GM12878 (cell line): ENCODE results near the gene TNFRSF14. TPM values are rescaled to one million over a fixed set of nuclear protein-coding genes. Genes with fewer than 3 reads are reported as not detected.

Source experiments
- ATAC-seq: fragments of 200-7000 bp; cut with Tn5 transposase; 3 replicates; pipeline ENCODE4 v1.9.1; 2020; ENCODE audit warnings: mild to moderate bottlenecking, moderate library complexity
- BruUV-seq: library from RNA; stranded (reverse); fragments of 400-500 nt; replicated peaks from 2 replicates; lab custom pipeline; 2021; lab: Mats Ljungman, UMichigan
- CTCF ChIA-PET: fragments of 300-600 bp; sonication (Branson Sonifier 250); formaldehyde crosslinking; extraction: SDS; loops from one replicate; lab custom pipeline; 2021; ENCODE audit warnings: inconsistent platforms; lab: Yijun Ruan, JAX
- POLR2A ChIA-PET: fragments of 350-600 bp; formaldehyde crosslinking; extraction: SDS; loops from one replicate; lab custom pipeline; 2021; ENCODE audit warnings: inconsistent platforms; lab: Charles Lee
- RAD21 ChIA-PET: fragments of 300-600 bp; sonication (Branson Sonifier 250); formaldehyde crosslinking; loops from one replicate; lab custom pipeline; 2023; ENCODE audit warnings: antibody characterized with exemption; ENCODE audit not compliant: unreplicated experiment; lab: Charles Lee
- SMC1A ChIA-PET: fragments of 300-600 bp; sonication (Branson Sonifier 250); formaldehyde crosslinking; loops from one replicate; lab custom pipeline; 2023; ENCODE audit not compliant: unreplicated experiment, uncharacterized antibody; lab: Charles Lee
- DNase-seq: peaks from one replicate; pipeline ENCODE4 v3.0.0-alpha.2; 2011; ENCODE audit warnings: low read depth, low spot score
- FAIRE-seq: peaks from 3 replicates; lab custom pipeline; 2011; peaks lifted over from hg19 to GRCh38; lab: Jason Lieb, UNC
- H2AFZ ChIP-seq: 2 replicates; pipeline ENCODE4 v1.6.0; 2011; ENCODE audit warnings: low read depth, low read length, control low read depth; ENCODE audit not compliant: control insufficient read depth
- H3K27ac ChIP-seq: 2 replicates; pipeline ENCODE4 v1.5.1; 2011; ENCODE audit warnings: control low read depth; ENCODE audit not compliant: control insufficient read depth, insufficient read depth
- H3K27me3 ChIP-seq, 2 experiments: replicated peaks in 1 of 2; 2 replicates each; pipeline versions ENCODE4 v1.6.0 to v1.6.1; 2011; ENCODE audit warnings: low read length in 1 of 2; ENCODE audit not compliant: control insufficient read depth in 2 of 2, insufficient read depth in 2 of 2
- H3K36me3 ChIP-seq, 2 experiments: 2 replicates each; pipeline ENCODE4 v1.5.1; 2011; ENCODE audit warnings: low read length in 1 of 2; ENCODE audit not compliant: control insufficient read depth in 2 of 2, insufficient read depth in 2 of 2
- H3K4me1 ChIP-seq: 2 replicates; pipeline ENCODE4 v1.6.1; 2011; ENCODE audit warnings: mild to moderate bottlenecking, low read length, moderate library complexity, mixed read lengths; ENCODE audit not compliant: control insufficient read depth, insufficient read depth
- H3K4me2 ChIP-seq: 2 replicates; pipeline ENCODE4 v1.6.0; 2011; ENCODE audit warnings: control low read depth; ENCODE audit not compliant: control insufficient read depth, insufficient read depth
- H3K4me3 ChIP-seq: fragments of 200-600 bp; sonication (generic); 2 replicates; pipeline ENCODE4 v1.5.1; 2016
- H3K79me2 ChIP-seq: 2 replicates; pipeline ENCODE4 v1.6.0; 2011; ENCODE audit warnings: low read length; ENCODE audit not compliant: control insufficient read depth, insufficient read depth
- H3K9ac ChIP-seq: 2 replicates; pipeline ENCODE4 v1.8.0; 2011; ENCODE audit warnings: low read length, control low read depth, mixed read lengths; ENCODE audit not compliant: control insufficient read depth, insufficient read depth
- H3K9me3 ChIP-seq: replicated peaks from 3 replicates; pipeline ENCODE4 v1.5.1; 2011; ENCODE audit warnings: mild to moderate bottlenecking, low read length; ENCODE audit not compliant: control insufficient read depth, insufficient read depth
- H4K20me1 ChIP-seq: 2 replicates; pipeline ENCODE4 v1.6.0; 2011; ENCODE audit not compliant: control insufficient read depth, insufficient read depth
- CHD4 ChIP-seq: fragments of 200-600 bp; sonication (generic); IDR thresholded peaks from 2 replicates; pipeline ENCODE4 v1.6.1; 2016; ENCODE audit warnings: mild to moderate bottlenecking
- FOXM1 ChIP-seq: IDR thresholded peaks from 2 replicates; pipeline ENCODE4 v1.6.1; 2012; ENCODE audit warnings: low read depth, mild to moderate bottlenecking, inconsistent platforms, low read length, moderate library complexity
- IKZF1 ChIP-seq: fragments of 450-650 bp; conservative IDR thresholded peaks from 2 replicates; pipeline ENCODE4 v1.6.1; 2017; ENCODE audit warnings: antibody characterized with exemption, mild to moderate bottlenecking
- RCOR1 ChIP-seq: conservative IDR thresholded peaks from 2 replicates; pipeline ENCODE4 v1.6.1; 2012; ENCODE audit warnings: low read depth, low read length, improper control_type of control experiment
- SIX5 ChIP-seq: IDR thresholded peaks from 2 replicates; pipeline ENCODE4 v1.6.1; 2011; ENCODE audit warnings: mild to moderate bottlenecking, low read depth, low read length, moderate library complexity; ENCODE audit not compliant: severe bottlenecking
- SMAD1 ChIP-seq: fragments of 450-650 bp; IDR thresholded peaks from 2 replicates; pipeline ENCODE4 v1.6.1; 2018; ENCODE audit warnings: mild to moderate bottlenecking, low read depth; ENCODE audit not compliant: partially characterized antibody
- TCF12 ChIP-seq: IDR thresholded peaks from 2 replicates; pipeline ENCODE4 v1.6.1; 2011; ENCODE audit warnings: low read depth, mild to moderate bottlenecking, low read length
- TCF7 ChIP-seq: IDR thresholded peaks from 2 replicates; pipeline ENCODE4 v1.6.1; 2014; ENCODE audit warnings: antibody characterized with exemption, borderline replicate concordance
- ZBED1 ChIP-seq: IDR thresholded peaks from 2 replicates; pipeline ENCODE4 v1.6.1; 2016; ENCODE audit warnings: borderline replicate concordance
- ZNF24 ChIP-seq: fragments of 450-650 bp; IDR thresholded peaks from 2 replicates; pipeline ENCODE4 v1.6.1; 2017; ENCODE audit warnings: antibody characterized with exemption, mild to moderate bottlenecking
- WGBS: methylation state at CpG from one replicate; pipeline ENCODE4 v1.1.6; 2016; ENCODE audit warnings: low lambda C conversion rate; ENCODE audit not compliant: insufficient replicate concordance, insufficient coverage; ENCODE audit errors: missing lambda C conversion rate; 5-methylcytosine and 5-hydroxymethylcytosine counted together
- in situ Hi-C: fragments of 300-500 bp; cut with MboI; formaldehyde crosslinking; loops from 9 replicates; pipeline ENCODE4 v1.14.3; 2018; ENCODE audit warnings: mixed read lengths
- intact Hi-C: fragments of 100-400 bp; cut with micrococcal nuclease; formaldehyde crosslinking; loops from one replicate; pipeline ENCODE4 v1.14.2; 2022; ENCODE audit not compliant: unreplicated experiment
- polyA plus RNA-seq, 11 experiments: library from polyadenylated mRNA; depleted of rRNA in 4 of 11; unstranded in 6 of 11; stranded (reverse) in 5 of 11; fragments of >200 nt; fragmentation: Nextera tagmentation in 4 of 11; fragmentation: Illumina TruSeq in 1 of 11; extraction: Ambion mirVana in 4 of 11; extraction: Trizol in 1 of 11; gene quantifications; 1 replicate in 1 of 11; 2 replicates in 10 of 11; pipeline versions ENCODE4 v1.2.1 to v1.2.3, GENCODE V29; 2011 to 2016; ENCODE audit warnings: inconsistent platforms in 2 of 11, missing spikeins in 2 of 11, low read depth in 1 of 11
- total RNA-seq, 4 experiments: library from RNA; depleted of rRNA in 3 of 4; stranded (reverse); fragments of >200 nt in 3 of 4; fragmentation: Illumina TruSeq in 1 of 4; extraction: Trizol in 1 of 4; gene quantifications; 2 replicates each; pipeline versions ENCODE4 v1.2.1 to v1.2.3, GENCODE V29; 2013 to 2021
- TF ChIP-seq, protein P1 (sequence below): fragments of 450-650 bp; IDR thresholded peaks from 2 replicates; pipeline ENCODE4 v1.6.1; 2017; ENCODE audit warnings: low read depth, mild to moderate bottlenecking, moderate library complexity
- TF ChIP-seq, protein P2 (sequence below): fragments of 450-650 bp; IDR thresholded peaks from 2 replicates; pipeline ENCODE4 v1.6.1; 2018; ENCODE audit warnings: borderline replicate concordance, mild to moderate bottlenecking; ENCODE audit not compliant: partially characterized antibody
- TF ChIP-seq, protein P3 (sequence below): fragments of 450-650 bp; IDR thresholded peaks from 2 replicates; pipeline ENCODE4 v1.6.1; 2014; ENCODE audit warnings: mild to moderate bottlenecking
- TF ChIP-seq, protein P4 (sequence below): IDR thresholded peaks from 2 replicates; pipeline ENCODE4 v1.6.1; 2012; ENCODE audit warnings: low read depth, low read length, improper control_type of control experiment

The TNFRSF14 gene
- total and polyA plus RNA-seq, 10 of the 15 experiments (the other 5 are each of a cell fraction or from before 2014, with no cell fraction given), result 0.43 to 114 (median 41.5) TPM

DNA sequence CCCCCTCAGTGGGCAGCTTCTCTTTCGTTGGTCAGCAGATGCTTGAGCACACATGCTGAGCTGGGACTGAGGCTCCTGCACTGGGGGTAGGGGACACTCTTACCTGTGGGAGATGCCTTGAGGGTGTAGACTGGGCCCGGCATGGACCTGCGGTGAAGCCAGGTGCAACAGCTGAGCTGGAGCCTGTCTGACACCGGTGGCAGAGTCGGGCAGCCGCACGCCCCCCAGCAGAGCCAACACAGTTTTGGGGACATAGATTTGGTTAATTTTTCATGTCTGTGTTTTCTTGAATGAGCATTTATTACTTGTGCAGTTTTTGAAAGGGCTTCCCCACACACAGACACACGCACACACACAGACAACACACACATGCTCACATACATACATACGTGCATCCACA, 20.2 kb upstream of the TNFRSF14 start:
- Histone ChIP-seq H3K27ac (no peak overlapping the region), H3K4me1 (peaks cover 1% of the 10 kb centered on the region; the same call in 1 of the 2 replicates), H3K9me3 (no peaks in the 10 kb centered on the region), H4K20me1 (no peaks in the 10 kb centered on the region), H3K4me2 (no peak overlapping the region), H3K9ac (no peak overlapping the region), H3K4me3 (no peak overlapping the region), H3K27me3 (peaks cover 4 to 6% of the 10 kb centered on the region in 2 experiments; a peak in 3 of 4 replicates), H3K36me3 (no peaks in the 10 kb centered on the region), H2AFZ (no peak overlapping the region), H3K79me2 (no peaks in the 10 kb centered on the region)
- TF ChIP-seq TCF7 (no peak), RCOR1 (no peak), ZNF24 (no peak), IKZF1 (no peak), SIX5 (no peak), TCF12 (no peak), CHD4 (no peak), FOXM1 (no peak), SMAD1 (no peak), ZBED1 (no peak)
- TF ChIP-seq, protein P1, sequence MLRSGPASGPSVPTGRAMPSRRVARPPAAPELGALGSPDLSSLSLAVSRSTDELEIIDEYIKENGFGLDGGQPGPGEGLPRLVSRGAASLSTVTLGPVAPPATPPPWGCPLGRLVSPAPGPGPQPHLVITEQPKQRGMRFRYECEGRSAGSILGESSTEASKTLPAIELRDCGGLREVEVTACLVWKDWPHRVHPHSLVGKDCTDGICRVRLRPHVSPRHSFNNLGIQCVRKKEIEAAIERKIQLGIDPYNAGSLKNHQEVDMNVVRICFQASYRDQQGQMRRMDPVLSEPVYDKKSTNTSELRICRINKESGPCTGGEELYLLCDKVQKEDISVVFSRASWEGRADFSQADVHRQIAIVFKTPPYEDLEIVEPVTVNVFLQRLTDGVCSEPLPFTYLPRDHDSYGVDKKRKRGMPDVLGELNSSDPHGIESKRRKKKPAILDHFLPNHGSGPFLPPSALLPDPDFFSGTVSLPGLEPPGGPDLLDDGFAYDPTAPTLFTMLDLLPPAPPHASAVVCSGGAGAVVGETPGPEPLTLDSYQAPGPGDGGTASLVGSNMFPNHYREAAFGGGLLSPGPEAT, result no peak
- TF ChIP-seq, protein P2, sequence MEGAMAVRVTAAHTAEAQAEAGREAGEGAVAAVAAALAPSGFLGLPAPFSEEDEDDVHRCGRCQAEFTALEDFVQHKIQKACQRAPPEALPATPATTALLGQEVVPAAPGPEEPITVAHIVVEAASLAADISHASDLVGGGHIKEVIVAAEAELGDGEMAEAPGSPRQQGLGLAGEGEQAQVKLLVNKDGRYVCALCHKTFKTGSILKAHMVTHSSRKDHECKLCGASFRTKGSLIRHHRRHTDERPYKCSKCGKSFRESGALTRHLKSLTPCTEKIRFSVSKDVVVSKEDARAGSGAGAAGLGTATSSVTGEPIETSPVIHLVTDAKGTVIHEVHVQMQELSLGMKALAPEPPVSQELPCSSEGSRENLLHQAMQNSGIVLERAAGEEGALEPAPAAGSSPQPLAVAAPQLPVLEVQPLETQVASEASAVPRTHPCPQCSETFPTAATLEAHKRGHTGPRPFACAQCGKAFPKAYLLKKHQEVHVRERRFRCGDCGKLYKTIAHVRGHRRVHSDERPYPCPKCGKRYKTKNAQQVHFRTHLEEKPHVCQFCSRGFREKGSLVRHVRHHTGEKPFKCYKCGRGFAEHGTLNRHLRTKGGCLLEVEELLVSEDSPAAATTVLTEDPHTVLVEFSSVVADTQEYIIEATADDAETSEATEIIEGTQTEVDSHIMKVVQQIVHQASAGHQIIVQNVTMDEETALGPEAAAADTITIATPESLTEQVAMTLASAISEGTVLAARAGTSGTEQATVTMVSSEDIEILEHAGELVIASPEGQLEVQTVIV, result no peak
- TF ChIP-seq, protein P3, sequence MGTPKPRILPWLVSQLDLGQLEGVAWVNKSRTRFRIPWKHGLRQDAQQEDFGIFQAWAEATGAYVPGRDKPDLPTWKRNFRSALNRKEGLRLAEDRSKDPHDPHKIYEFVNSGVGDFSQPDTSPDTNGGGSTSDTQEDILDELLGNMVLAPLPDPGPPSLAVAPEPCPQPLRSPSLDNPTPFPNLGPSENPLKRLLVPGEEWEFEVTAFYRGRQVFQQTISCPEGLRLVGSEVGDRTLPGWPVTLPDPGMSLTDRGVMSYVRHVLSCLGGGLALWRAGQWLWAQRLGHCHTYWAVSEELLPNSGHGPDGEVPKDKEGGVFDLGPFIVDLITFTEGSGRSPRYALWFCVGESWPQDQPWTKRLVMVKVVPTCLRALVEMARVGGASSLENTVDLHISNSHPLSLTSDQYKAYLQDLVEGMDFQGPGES, result no peak
- TF ChIP-seq, protein P4, sequence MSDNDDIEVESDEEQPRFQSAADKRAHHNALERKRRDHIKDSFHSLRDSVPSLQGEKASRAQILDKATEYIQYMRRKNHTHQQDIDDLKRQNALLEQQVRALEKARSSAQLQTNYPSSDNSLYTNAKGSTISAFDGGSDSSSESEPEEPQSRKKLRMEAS, result no peak
- intact Hi-C loops (no loop called here), in situ Hi-C loops (no loop called here)
- POLR2A ChIA-PET, result no interaction called here
- CTCF ChIA-PET, result no interaction called here
- WGBS, result 50% methylated on average over 9 of the region's 9 CpGs
- SMC1A ChIA-PET, result no interaction called here
- ATAC-seq (no peak), FAIRE-seq (no peak), DNase-seq (no peak)
- RAD21 ChIA-PET, result no interaction called here
- BruUV-seq, result no TSS peak
